ENCODE data around the gene MEGF10. TPM values are rescaled to one million over a fixed set of nuclear protein-coding genes. Genes with fewer than 3 reads are reported as not detected.

MEGF10 gene
- total RNA-seq, 1 experiment from 2014 or later: not detected

DNA sequence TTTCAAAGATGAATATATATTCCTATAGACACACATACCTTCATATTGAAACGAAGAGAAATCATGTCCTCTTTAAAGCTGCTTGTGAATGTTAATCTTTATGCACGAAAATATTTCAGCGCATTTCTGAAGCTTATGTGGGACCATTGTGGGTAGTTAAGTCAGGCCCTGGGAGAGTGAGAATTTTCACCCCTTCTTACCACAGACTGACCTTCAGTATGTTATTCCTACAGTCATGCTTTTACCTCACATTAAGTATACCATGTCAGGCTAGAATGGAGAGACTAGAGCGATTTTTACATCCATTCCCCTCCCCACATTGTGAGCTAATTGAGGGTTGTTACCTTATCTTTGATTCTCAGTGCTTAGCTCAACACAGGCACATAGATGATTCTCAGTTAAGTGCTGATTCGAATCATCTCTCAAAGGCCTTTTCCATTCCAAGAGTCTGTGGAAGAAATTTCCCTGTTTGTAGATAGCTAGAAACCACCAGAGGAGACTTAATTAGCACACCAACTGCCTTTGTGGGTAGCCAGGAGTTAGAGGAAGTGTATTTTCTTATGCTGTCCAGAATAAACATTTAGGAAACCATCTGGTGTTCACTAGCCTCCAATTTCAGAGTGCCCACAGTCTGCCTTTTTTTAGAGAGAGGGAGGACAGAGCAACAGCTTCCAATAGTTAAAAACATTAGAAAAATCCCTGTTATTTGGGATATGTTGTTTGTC lies 110.5 kb downstream of the MEGF10 start:
- TF ChIP-seq, protein P1, sequence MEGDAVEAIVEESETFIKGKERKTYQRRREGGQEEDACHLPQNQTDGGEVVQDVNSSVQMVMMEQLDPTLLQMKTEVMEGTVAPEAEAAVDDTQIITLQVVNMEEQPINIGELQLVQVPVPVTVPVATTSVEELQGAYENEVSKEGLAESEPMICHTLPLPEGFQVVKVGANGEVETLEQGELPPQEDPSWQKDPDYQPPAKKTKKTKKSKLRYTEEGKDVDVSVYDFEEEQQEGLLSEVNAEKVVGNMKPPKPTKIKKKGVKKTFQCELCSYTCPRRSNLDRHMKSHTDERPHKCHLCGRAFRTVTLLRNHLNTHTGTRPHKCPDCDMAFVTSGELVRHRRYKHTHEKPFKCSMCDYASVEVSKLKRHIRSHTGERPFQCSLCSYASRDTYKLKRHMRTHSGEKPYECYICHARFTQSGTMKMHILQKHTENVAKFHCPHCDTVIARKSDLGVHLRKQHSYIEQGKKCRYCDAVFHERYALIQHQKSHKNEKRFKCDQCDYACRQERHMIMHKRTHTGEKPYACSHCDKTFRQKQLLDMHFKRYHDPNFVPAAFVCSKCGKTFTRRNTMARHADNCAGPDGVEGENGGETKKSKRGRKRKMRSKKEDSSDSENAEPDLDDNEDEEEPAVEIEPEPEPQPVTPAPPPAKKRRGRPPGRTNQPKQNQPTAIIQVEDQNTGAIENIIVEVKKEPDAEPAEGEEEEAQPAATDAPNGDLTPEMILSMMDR (conservative IDR thresholded peaks at IDR 0.05): no peak
- no peak for TF ChIP-seq EZH2 (IDR thresholded peaks at IDR 0.05; ENCODE audit: low read depth)
- H3K27ac ChIP-seq: no peak overlapping the region
- no peaks in the 10 kb centered on the region for H4K20me1 ChIP-seq (ENCODE audit: insufficient read depth)
- H2AFZ ChIP-seq: no peak overlapping the region
- no peak for DNase-seq
- no peaks in the 10 kb centered on the region for H3K27me3 ChIP-seq (ENCODE audit: insufficient read depth, low read depth)
- intact Hi-C loops (cut with micrococcal nuclease; ENCODE audit: unreplicated experiment): no loop called here
- H3K79me2 ChIP-seq (ENCODE audit: low read depth): no peaks in the 10 kb centered on the region
- no peak overlapping the region for H3K4me3 ChIP-seq
- H3K36me3 ChIP-seq (ENCODE audit: low read depth): no peaks in the 10 kb centered on the region
- no peak overlapping the region for H3K4me2 ChIP-seq
- CTCF ChIA-PET: no interaction called here
- H3K9me2 ChIP-seq (ENCODE audit: insufficient read depth): no peaks in the 10 kb centered on the region
- no TSS peak for BruUV-seq (replicated peaks)
- POLR2A ChIA-PET (ENCODE audit: unreplicated experiment): no interaction called here
- H3K9me3 ChIP-seq (ENCODE audit: insufficient read depth, low read depth): no peaks in the 10 kb centered on the region
- H3K4me1 ChIP-seq (replicated peaks; ENCODE audit: insufficient read depth): no peaks in the 10 kb centered on the region
- H3F3A ChIP-seq (ENCODE audit: insufficient read depth, low read depth): no peaks in the 10 kb centered on the region

DNA sequence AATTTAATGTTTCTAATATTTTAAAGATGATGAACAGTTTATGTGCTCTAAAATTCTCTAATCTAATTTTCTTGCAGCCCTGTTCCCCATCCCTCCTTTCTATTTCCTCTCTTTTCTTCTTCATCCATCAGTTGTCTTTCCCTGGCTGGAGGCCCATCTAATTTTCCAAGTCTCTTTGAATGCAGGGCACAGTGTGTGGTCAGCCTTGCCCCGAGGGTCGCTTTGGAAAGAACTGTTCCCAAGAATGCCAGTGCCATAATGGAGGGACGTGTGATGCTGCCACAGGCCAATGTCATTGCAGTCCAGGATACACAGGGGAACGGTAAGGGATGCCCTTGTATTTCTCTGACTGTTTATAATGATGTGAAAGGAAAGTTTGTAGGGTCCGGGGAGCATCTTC lies 111.8 kb downstream of the MEGF10 start:
- no peaks in the 10 kb centered on the region for H3K4me1 ChIP-seq (replicated peaks; ENCODE audit: insufficient read depth)
- no peak overlapping the region for H3K4me3 ChIP-seq
- BruUV-seq (replicated peaks): no TSS peak
- ChIA-PET POLR2A (ENCODE audit: unreplicated experiment) (no interaction called here), CTCF (no interaction called here)
- H3K4me2 ChIP-seq: no peak overlapping the region
- no peaks in the 10 kb centered on the region for H3K9me2 ChIP-seq (ENCODE audit: insufficient read depth)
- H3K79me2 ChIP-seq (ENCODE audit: low read depth): no peaks in the 10 kb centered on the region
- H3F3A ChIP-seq (ENCODE audit: insufficient read depth, low read depth): no peaks in the 10 kb centered on the region
- DNase-seq: no peak
- no peak overlapping the region for H2AFZ ChIP-seq
- no peaks in the 10 kb centered on the region for H3K36me3 ChIP-seq (ENCODE audit: low read depth)
- intact Hi-C loops (cut with micrococcal nuclease; ENCODE audit: unreplicated experiment): no loop called here
- H4K20me1 ChIP-seq (ENCODE audit: insufficient read depth): no peaks in the 10 kb centered on the region
- H3K27me3 ChIP-seq (ENCODE audit: insufficient read depth, low read depth): no peaks in the 10 kb centered on the region
- no peaks in the 10 kb centered on the region for H3K9me3 ChIP-seq (ENCODE audit: insufficient read depth, low read depth)
- H3K27ac ChIP-seq: no peak overlapping the region
- TF ChIP-seq, protein P1 (conservative IDR thresholded peaks at IDR 0.05): no peak
- TF ChIP-seq EZH2 (IDR thresholded peaks at IDR 0.05; ENCODE audit: low read depth): no peak

DNA sequence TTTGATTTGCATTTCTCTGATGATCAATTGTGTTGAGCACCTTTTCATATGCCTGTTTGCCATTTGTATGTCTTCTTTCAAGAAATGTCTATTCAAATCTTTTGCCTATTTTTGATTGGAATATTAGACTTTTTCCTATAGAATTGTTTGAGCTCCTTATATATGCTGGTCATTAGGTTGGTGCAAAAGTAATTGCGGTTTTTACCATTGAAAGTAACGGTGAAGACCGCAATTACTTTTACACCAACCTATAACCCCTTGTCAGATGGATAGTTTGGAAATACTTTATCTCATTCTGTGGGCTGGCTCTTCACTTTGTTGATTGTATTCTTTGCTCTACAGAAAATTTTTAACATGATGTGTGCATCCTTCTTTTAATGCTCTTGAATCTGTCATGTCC lies 113.6 kb downstream of the MEGF10 start:
- no peaks in the 10 kb centered on the region for H3K9me2 ChIP-seq (ENCODE audit: insufficient read depth)
- intact Hi-C loops (cut with micrococcal nuclease; ENCODE audit: unreplicated experiment): no loop called here
- ChIA-PET CTCF (no interaction called here), POLR2A (ENCODE audit: unreplicated experiment) (no interaction called here)
- H3K9me3 ChIP-seq (ENCODE audit: insufficient read depth, low read depth): no peaks in the 10 kb centered on the region
- H4K20me1 ChIP-seq (ENCODE audit: insufficient read depth): no peaks in the 10 kb centered on the region
- no peak for DNase-seq
- H3K79me2 ChIP-seq (ENCODE audit: low read depth): no peaks in the 10 kb centered on the region
- H3K4me3 ChIP-seq: no peak overlapping the region
- H3K4me1 ChIP-seq (replicated peaks; ENCODE audit: insufficient read depth): no peaks in the 10 kb centered on the region
- TF ChIP-seq EZH2 (IDR thresholded peaks at IDR 0.05; ENCODE audit: low read depth): no peak
- TF ChIP-seq, protein P1 (conservative IDR thresholded peaks at IDR 0.05): no peak
- H3F3A ChIP-seq (ENCODE audit: insufficient read depth, low read depth): no peaks in the 10 kb centered on the region
- no peaks in the 10 kb centered on the region for H3K36me3 ChIP-seq (ENCODE audit: low read depth)
- no TSS peak for BruUV-seq (replicated peaks)
- no peak overlapping the region for H3K4me2 ChIP-seq
- no peak overlapping the region for H3K27ac ChIP-seq
- H2AFZ ChIP-seq: no peak overlapping the region
- no peaks in the 10 kb centered on the region for H3K27me3 ChIP-seq (ENCODE audit: insufficient read depth, low read depth)

Data from PC-9 (cell line).